Fibroblast of villous mesenchyme (primary cell): ENCODE results near the gene KCNG1. TPM values are rescaled to one million over a fixed set of nuclear protein-coding genes. Genes with fewer than 3 reads are reported as not detected.

Experiments used
- DNase-seq: peaks from one replicate; pipeline ENCODE4 v3.0.0-alpha.2; 2010; ENCODE audit warnings: low read depth
- H3K4me3 ChIP-seq: 2 replicates; pipeline ENCODE4 v1.5.1; 2011; ENCODE audit warnings: low read depth, mild to moderate bottlenecking, low read length
- CTCF ChIP-seq: IDR thresholded peaks from 2 replicates; pipeline ENCODE4 v1.5.1; 2012; ENCODE audit warnings: low read depth, mild to moderate bottlenecking, low read length; ENCODE audit not compliant: insufficient read depth
- total RNA-seq: library from RNA; depleted of rRNA; stranded (reverse); fragments of >200 nt; gene quantifications from 2 replicates; pipeline ENCODE4 v1.2.3, GENCODE V29; 2012

The KCNG1 gene
- total RNA-seq, 1 donor = 3.0 TPM

- no peak overlapping the region for H3K4me3 ChIP-seq
- DNase-seq = no peak
- no peak for TF ChIP-seq CTCF
Observed at GRCh38 chr20:50992336-50992732, 30.6 kb downstream of the KCNG1 start.

GRCh38 chr20:50991076-50991475 lies 31.8 kb downstream of the KCNG1 start:
- DNase-seq = no peak
- H3K4me3 ChIP-seq = no peak overlapping the region
- no peak for TF ChIP-seq CTCF

GRCh38 chr20:50987493-50988210 lies 35.3 kb downstream of the KCNG1 start:
- no peak overlapping the region for H3K4me3 ChIP-seq
- DNase-seq = peak; percentile 91
- peak; percentile 96 for TF ChIP-seq CTCF

- no peak for TF ChIP-seq CTCF
- no peak for DNase-seq
- H3K4me3 ChIP-seq = no peak overlapping the region
Observed at GRCh38 chr20:50983321-50983720, 39.6 kb downstream of the KCNG1 start.

GRCh38 chr20:50982363-50982762 lies 40.5 kb downstream of the KCNG1 start:
- H3K4me3 ChIP-seq = no peak overlapping the region
- peak; percentile 53 for DNase-seq
- TF ChIP-seq CTCF = no peak

GRCh38 chr20:50981714-50982048 lies 41.2 kb downstream of the KCNG1 start:
- H3K4me3 ChIP-seq = no peak overlapping the region
- TF ChIP-seq CTCF = no peak
- no peak for DNase-seq
